ENCODE measurements around the gene GPRC5C. TPM values are rescaled to one million over a fixed set of nuclear protein-coding genes. Genes with fewer than 3 reads are reported as not detected.

The GPRC5C gene
- total RNA-seq, 1 donor: 2.9 TPM

DNA sequence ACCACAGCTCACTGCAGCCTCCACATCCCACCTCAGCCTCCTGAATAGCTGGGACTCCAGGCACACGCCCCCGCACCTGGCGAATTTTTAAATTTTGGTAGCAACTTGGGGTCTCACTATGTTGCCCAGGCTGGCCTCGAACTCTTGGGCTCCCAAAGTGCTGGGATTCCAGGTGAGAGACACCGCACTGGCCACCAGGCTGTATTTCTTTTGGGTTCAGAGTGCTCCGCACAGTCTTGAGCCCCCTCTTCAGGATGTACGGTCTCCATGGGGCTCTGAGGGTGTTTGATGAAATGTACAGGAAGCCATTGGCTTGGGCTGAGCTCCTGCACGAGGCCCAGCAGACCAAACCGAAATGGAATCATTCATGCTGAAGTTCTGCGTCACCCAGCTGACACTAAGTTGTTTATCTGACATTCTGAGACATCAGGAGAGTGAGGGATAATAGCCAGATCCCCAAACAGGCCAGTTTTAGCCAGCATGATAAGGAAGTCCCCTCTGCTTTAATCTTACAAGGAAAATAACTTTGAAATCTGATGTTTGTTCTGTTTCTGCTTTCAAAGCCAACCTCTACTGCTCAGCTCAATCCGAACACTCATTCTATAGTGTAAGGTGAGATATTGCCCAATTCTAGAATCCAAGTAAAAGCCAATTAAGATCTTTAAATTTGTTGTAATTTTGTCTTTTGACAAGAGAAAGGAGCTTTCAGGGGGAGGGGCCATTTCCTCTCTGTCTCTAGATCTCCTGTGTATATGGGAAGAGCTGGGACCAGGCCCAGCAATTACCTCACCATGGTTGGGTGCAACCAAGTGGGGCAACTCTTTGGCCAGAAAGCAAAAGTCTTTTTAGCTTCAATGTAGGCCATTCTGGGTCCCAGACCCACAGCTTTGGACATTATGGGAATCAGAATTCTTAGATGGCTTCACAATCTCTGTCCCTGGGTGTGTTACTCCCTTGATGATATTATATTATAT is 40.9 kb upstream of the GPRC5C start:
- Histone ChIP-seq H2AFZ (ENCODE audit: low read length) (no peak overlapping the region), H3K36me3 (ENCODE audit: insufficient read depth, low read length) (no peaks in the 10 kb centered on the region), H3K79me2 (ENCODE audit: insufficient read depth, low read length) (no peaks in the 10 kb centered on the region), H3K27me3 (ENCODE audit: insufficient read depth, low read length) (no peaks in the 10 kb centered on the region), H3K4me3 (ENCODE audit: insufficient read depth, low read length) (no peak overlapping the region), H3K4me2 (ENCODE audit: insufficient read depth, low read length) (no peak overlapping the region), H3K27ac (ENCODE audit: low read depth, low read length) (no peak overlapping the region), H4K20me1 (ENCODE audit: insufficient read depth, low read length) (no peaks in the 10 kb centered on the region), H3K9me3 (ENCODE audit: low read depth, low read length) (no peaks in the 10 kb centered on the region), H3K4me1 (ENCODE audit: insufficient read depth, low read length) (peaks cover 6% of the 10 kb centered on the region)
- TF ChIP-seq CTCF (IDR thresholded peaks at IDR 0.05; ENCODE audit: extremely low read depth, low read depth, low read length): no peak
- DNase-seq (ENCODE audit: insufficient read length, low spot score, missing footprints): no peak

GRCh38 chr17:74391771-74392170 is 40.1 kb upstream of the GPRC5C start:
- no peak for TF ChIP-seq CTCF (IDR thresholded peaks at IDR 0.05; ENCODE audit: extremely low read depth, low read depth, low read length)
- no peaks in the 10 kb centered on the region for H3K36me3 ChIP-seq (ENCODE audit: insufficient read depth, low read length)
- no peak overlapping the region for H2AFZ ChIP-seq (ENCODE audit: low read length)
- no peaks in the 10 kb centered on the region for H3K79me2 ChIP-seq (ENCODE audit: insufficient read depth, low read length)
- no peaks in the 10 kb centered on the region for H3K4me1 ChIP-seq (ENCODE audit: insufficient read depth, low read length)
- H3K4me2 ChIP-seq (ENCODE audit: insufficient read depth, low read length): no peak overlapping the region
- no peaks in the 10 kb centered on the region for H3K27me3 ChIP-seq (ENCODE audit: insufficient read depth, low read length)
- H4K20me1 ChIP-seq (ENCODE audit: insufficient read depth, low read length): no peaks in the 10 kb centered on the region
- H3K27ac ChIP-seq (ENCODE audit: low read depth, low read length): no peak overlapping the region
- H3K9me3 ChIP-seq (ENCODE audit: low read depth, low read length): no peaks in the 10 kb centered on the region
- DNase-seq (ENCODE audit: insufficient read length, low spot score, missing footprints): no peak
- no peak overlapping the region for H3K4me3 ChIP-seq (ENCODE audit: insufficient read depth, low read length)

- no peaks in the 10 kb centered on the region for H4K20me1 ChIP-seq (ENCODE audit: insufficient read depth, low read length)
- no peak overlapping the region for H3K4me3 ChIP-seq (ENCODE audit: insufficient read depth, low read length)
- no peak overlapping the region for H3K27ac ChIP-seq (ENCODE audit: low read depth, low read length)
- no peak overlapping the region for H3K4me2 ChIP-seq (ENCODE audit: insufficient read depth, low read length)
- DNase-seq (ENCODE audit: insufficient read length, low spot score, missing footprints): peak; percentile 35
- no peak for TF ChIP-seq CTCF (IDR thresholded peaks at IDR 0.05; ENCODE audit: extremely low read depth, low read depth, low read length)
- no peaks in the 10 kb centered on the region for H3K4me1 ChIP-seq (ENCODE audit: insufficient read depth, low read length)
- H3K79me2 ChIP-seq (ENCODE audit: insufficient read depth, low read length): no peaks in the 10 kb centered on the region
- no peaks in the 10 kb centered on the region for H3K9me3 ChIP-seq (ENCODE audit: low read depth, low read length)
- no peak overlapping the region for H2AFZ ChIP-seq (ENCODE audit: low read length)
- H3K36me3 ChIP-seq (ENCODE audit: insufficient read depth, low read length): no peaks in the 10 kb centered on the region
- no peaks in the 10 kb centered on the region for H3K27me3 ChIP-seq (ENCODE audit: insufficient read depth, low read length)
These were observed 39.0 kb upstream of the GPRC5C start for GRCh38 chr17:74392848-74393247.

DNA sequence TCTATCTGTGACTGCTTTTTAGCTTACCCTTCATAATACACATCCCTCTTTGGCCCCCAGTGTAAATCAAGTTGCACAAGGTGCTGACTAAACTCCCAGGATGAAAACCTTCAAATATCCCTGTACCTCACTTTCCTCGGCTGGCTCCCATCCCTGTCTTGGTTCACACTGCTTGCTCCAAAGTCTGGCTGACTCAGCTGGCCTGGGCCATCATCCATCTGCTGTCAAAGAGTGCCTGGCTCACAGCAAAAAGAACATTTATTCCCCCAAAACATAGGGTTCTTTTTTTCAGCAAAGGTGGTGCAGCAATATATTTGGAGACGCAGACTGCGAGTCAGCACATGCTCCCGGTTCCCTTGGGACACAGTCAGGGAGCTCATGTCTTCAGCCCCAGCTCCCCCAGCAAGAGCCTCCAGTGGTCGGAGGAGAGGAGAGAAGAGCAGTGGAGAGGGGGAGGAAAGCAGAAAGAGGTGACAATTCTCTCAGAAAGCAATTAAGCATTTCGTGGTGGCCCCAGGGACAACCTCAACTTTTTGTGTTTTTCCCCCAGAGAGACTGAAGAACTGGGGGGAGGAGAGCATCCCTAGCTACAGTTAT is 38.4 kb upstream of the GPRC5C start:
- DNase-seq (ENCODE audit: insufficient read length, low spot score, missing footprints): peak; percentile 73
- H3K4me3 ChIP-seq (ENCODE audit: insufficient read depth, low read length): no peak overlapping the region
- no peak overlapping the region for H3K4me2 ChIP-seq (ENCODE audit: insufficient read depth, low read length)
- no peaks in the 10 kb centered on the region for H3K4me1 ChIP-seq (ENCODE audit: insufficient read depth, low read length)
- no peaks in the 10 kb centered on the region for H4K20me1 ChIP-seq (ENCODE audit: insufficient read depth, low read length)
- no peaks in the 10 kb centered on the region for H3K27me3 ChIP-seq (ENCODE audit: insufficient read depth, low read length)
- no peaks in the 10 kb centered on the region for H3K79me2 ChIP-seq (ENCODE audit: insufficient read depth, low read length)
- no peak overlapping the region for H3K27ac ChIP-seq (ENCODE audit: low read depth, low read length)
- H2AFZ ChIP-seq (ENCODE audit: low read length): no peak overlapping the region
- H3K9me3 ChIP-seq (ENCODE audit: low read depth, low read length): no peaks in the 10 kb centered on the region
- no peak for TF ChIP-seq CTCF (IDR thresholded peaks at IDR 0.05; ENCODE audit: extremely low read depth, low read depth, low read length)
- no peaks in the 10 kb centered on the region for H3K36me3 ChIP-seq (ENCODE audit: insufficient read depth, low read length)
